GM06990 (cell line): ENCODE measurements around the gene LRRC8C.

ENCODE experiments used
- DNase-seq: peaks from one replicate; pipeline ENCODE4 v3.0.0-alpha.2; 2011; ENCODE audit not compliant: insufficient read length; ENCODE audit errors: extremely low read depth
- H3K27me3 ChIP-seq: replicated peaks from 2 replicates; pipeline ENCODE4 v1.6.0; 2011; ENCODE audit warnings: low read length; ENCODE audit not compliant: control insufficient read depth, insufficient read depth
- H3K36me3 ChIP-seq: 2 replicates; pipeline ENCODE4 v1.5.1; 2011; ENCODE audit warnings: low read length; ENCODE audit not compliant: control insufficient read depth, insufficient read depth
- H3K4me3 ChIP-seq: replicated peaks from 2 replicates; pipeline ENCODE4 v1.5.1; 2011; ENCODE audit warnings: low read depth, mild to moderate bottlenecking, control low read depth, low read length
- TF ChIP-seq, protein P1 (sequence below): IDR thresholded peaks from 2 replicates; pipeline ENCODE4 v1.5.1; 2011; ENCODE audit warnings: low read length, control low read depth, mild to moderate bottlenecking, inconsistent platforms; ENCODE audit not compliant: insufficient read depth, poor library complexity, severe bottlenecking

The LRRC8C gene

DNA sequence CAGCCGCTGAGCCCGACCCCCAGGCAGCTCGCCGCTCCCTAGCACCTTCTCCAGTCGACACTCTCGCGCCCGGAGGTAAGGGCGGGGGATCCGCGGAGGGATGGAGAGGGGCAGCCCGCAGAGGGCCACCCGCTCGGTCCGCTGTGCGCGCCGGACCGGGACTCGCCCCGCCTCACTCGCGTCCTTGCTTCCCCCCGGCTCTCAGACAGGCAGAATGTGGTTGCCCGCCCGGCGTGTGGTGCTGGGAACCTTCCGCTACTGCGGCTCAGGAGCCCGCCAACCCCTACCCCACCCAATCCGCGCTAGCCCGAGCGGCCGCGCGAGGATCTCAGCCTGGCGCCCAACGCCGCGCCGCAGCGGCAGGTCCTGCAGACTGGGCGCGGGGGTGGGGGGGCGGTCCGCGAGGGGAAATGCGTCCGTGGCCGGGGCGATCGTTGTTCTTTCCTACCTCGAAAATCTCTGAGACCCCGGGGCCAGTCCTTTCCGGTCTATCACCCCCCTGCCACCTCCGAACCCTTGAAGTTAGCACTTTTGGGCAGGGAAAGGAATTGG, 404 bp downstream of the LRRC8C start:
- H3K36me3 ChIP-seq: no peaks in the 10 kb centered on the region
- H3K27me3 ChIP-seq: no peaks in the 10 kb centered on the region
- TF ChIP-seq, protein P1, sequence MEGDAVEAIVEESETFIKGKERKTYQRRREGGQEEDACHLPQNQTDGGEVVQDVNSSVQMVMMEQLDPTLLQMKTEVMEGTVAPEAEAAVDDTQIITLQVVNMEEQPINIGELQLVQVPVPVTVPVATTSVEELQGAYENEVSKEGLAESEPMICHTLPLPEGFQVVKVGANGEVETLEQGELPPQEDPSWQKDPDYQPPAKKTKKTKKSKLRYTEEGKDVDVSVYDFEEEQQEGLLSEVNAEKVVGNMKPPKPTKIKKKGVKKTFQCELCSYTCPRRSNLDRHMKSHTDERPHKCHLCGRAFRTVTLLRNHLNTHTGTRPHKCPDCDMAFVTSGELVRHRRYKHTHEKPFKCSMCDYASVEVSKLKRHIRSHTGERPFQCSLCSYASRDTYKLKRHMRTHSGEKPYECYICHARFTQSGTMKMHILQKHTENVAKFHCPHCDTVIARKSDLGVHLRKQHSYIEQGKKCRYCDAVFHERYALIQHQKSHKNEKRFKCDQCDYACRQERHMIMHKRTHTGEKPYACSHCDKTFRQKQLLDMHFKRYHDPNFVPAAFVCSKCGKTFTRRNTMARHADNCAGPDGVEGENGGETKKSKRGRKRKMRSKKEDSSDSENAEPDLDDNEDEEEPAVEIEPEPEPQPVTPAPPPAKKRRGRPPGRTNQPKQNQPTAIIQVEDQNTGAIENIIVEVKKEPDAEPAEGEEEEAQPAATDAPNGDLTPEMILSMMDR: no peak
- peak overlapping the region; percentile 88 for H3K4me3 ChIP-seq
- DNase-seq: peak; percentile 83

DNA sequence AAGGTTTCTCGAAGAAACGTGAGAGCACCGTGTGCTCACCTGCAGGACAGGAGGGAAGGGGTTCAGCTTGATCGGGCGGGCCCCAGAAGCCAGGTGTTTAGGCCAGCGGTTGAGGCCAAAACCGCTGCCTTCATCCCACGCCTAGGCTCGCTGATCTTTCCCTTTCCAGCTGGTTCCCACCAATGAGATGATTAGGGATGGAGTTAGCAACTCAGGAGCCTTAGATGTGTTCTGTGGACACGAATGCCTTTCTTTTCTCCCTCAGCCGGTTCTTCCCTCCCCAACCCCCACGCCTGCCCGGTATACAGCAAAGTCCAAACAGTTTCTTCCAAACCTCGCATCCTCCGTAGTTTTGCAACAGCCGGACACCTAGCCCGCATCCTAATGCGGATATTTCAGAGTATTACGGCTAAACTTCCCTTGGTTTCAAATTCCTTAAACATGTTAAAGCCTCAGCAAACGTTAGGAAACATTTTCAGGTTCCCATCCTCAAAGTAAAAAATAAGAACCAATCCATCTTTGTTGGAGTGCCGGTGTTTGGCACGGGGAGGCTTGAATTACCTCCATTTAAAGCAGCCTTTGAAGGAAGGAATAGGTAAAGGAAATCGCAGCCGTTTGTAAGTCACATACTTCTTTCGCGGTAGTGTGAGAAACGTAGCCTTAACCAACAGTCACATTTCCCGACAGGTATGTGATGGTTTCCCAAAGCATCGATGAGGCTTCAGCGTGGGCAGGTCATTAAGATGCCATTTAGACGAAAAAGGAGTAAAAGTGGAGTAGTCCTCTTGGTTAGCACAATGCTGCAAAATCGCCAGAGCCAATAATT, 1.1 kb downstream of the LRRC8C start:
- no peaks in the 10 kb centered on the region for H3K27me3 ChIP-seq
- H3K36me3 ChIP-seq: no peaks in the 10 kb centered on the region
- no peak for DNase-seq
- TF ChIP-seq, protein P1: no peak
- peak overlapping the region; percentile 88 for H3K4me3 ChIP-seq

DNA sequence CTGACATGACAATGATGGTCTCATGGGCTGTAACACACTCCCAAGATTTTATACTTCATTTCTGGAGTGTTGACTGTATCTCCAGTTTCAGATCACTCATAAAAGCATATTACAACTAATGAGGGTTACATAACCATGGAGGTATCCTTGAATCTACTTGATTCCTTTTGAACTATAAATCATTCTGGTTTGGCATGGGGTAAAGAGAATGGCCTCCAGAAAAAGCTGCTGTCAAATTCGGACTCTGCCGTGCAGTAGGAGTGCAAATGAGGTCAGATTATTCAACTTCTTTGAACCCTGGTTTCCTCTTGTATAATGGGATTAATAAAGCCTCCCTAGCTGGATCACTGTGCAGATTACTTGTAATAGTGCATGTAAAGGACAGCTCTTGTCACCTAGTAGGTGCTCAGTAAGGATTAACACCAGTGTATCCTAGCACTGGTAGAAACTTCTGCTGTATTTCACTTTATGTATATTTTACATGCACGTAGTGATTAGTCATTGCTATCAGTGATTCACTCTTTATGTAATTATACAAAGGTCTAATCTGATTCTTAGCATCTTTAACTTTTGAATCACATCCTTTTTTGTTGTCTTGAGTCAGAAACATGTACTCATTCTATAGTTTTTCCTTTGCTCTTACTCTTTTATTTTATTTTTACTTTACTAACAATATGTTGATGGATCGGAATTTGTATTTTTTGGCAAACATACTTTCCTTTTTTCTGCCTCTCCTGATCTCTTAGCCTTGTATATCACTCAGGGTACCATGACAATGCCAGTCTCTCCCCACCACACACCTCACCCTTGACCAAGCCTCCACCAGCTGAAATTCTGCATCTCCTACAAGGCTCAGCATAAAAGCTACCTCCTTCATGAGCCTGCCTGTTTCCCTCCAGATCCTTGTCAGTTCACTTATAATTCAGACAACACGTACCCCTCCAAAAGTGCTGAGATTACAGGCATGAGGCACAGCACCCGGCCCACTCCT, 3.2 kb downstream of the LRRC8C start:
- TF ChIP-seq, protein P1: no peak
- Histone ChIP-seq H3K36me3 (no peaks in the 10 kb centered on the region), H3K27me3 (no peaks in the 10 kb centered on the region), H3K4me3 (no peak overlapping the region)
- DNase-seq: no peak

DNA sequence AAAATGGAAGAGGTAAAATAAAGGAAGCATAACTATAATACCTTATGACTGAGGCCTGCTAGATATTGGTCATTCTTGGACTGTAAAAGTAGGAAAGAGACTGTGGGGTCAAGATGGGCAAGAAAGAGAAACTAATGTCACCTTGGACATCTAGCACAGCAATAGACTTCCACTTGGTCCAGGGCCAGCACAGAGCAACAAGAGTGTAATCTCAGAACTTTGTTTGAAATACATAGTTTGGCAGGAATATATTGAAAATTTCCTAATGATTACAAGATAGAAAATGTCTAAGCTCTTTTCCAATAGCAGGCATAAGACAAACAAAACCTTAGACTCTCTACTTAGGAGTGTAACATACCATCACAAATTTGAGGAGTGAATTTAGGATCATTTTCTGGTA, 4.6 kb downstream of the LRRC8C start:
- Histone ChIP-seq H3K4me3 (no peak overlapping the region), H3K27me3 (no peaks in the 10 kb centered on the region), H3K36me3 (no peaks in the 10 kb centered on the region)
- TF ChIP-seq, protein P1: no peak
- DNase-seq: no peak

DNA sequence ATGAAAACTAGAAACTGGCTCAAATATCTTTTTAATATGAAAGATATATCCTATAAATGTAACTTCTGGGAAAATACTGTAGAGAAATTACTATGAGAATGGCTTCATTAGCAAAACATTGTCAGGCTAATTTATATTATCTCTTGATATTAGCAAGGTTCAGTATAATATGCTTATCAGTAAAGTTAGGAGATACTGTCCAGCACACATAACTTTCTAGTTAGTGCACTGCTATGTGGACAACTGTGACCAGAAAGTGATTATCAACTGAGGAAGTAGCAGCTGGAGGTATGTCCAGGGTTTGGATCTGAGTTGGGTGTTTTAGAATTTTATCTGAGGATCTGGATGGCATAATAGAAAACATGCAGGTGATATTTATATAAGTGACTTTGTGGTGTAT, 7.5 kb downstream of the LRRC8C start:
- DNase-seq: no peak
- H3K4me3 ChIP-seq: no peak overlapping the region

More for the DNA sequence above, 7.5 kb downstream of the LRRC8C start:
- H3K27me3 ChIP-seq: no peaks in the 10 kb centered on the region
- TF ChIP-seq, protein P1: no peak
- no peaks in the 10 kb centered on the region for H3K36me3 ChIP-seq
